Hepatocyte (in vitro differentiated cells): ENCODE results near the gene NCKAP5L.

Experiments used
- EZH2 ChIP-seq: fragments of 200-600 bp; sonication (generic); IDR thresholded peaks from 2 replicates; pipeline ENCODE4 v1.6.1; 2016; ENCODE audit warnings: antibody characterized with exemption, mild to moderate bottlenecking, borderline replicate concordance
- TF ChIP-seq, protein P1 (sequence below): fragments of 200-600 bp; sonication (generic); IDR thresholded peaks from 2 replicates; pipeline ENCODE4 v1.5.1; 2016; ENCODE audit warnings: antibody characterized with exemption, mild to moderate bottlenecking; ENCODE audit not compliant: poor library complexity

GRCh38 chr12:49761677-49762467 is 66.3 kb downstream of the NCKAP5L start:
- TF ChIP-seq, protein P1, sequence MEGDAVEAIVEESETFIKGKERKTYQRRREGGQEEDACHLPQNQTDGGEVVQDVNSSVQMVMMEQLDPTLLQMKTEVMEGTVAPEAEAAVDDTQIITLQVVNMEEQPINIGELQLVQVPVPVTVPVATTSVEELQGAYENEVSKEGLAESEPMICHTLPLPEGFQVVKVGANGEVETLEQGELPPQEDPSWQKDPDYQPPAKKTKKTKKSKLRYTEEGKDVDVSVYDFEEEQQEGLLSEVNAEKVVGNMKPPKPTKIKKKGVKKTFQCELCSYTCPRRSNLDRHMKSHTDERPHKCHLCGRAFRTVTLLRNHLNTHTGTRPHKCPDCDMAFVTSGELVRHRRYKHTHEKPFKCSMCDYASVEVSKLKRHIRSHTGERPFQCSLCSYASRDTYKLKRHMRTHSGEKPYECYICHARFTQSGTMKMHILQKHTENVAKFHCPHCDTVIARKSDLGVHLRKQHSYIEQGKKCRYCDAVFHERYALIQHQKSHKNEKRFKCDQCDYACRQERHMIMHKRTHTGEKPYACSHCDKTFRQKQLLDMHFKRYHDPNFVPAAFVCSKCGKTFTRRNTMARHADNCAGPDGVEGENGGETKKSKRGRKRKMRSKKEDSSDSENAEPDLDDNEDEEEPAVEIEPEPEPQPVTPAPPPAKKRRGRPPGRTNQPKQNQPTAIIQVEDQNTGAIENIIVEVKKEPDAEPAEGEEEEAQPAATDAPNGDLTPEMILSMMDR = no peak
- TF ChIP-seq EZH2 = no peak
